DND-41 (cell line): Measurements from ENCODE around the gene PUS3.

Experiments used
- ATAC-seq: fragments of 200-7000 bp; cut with Tn5 transposase; 3 replicates; pipeline ENCODE4 v1.9.1; 2021; ENCODE audit warnings: low read depth; ENCODE audit not compliant: insufficient read depth
- DNase-seq: peaks from one replicate; pipeline ENCODE4 v3.0.0-alpha.2; 2020
- H2AFZ ChIP-seq: 2 replicates; pipeline ENCODE4 v1.6.0; 2012; ENCODE audit warnings: low read depth, low read length
- H3K27ac ChIP-seq: 2 replicates; pipeline ENCODE4 v1.5.1; 2012; ENCODE audit warnings: low read length, inconsistent platforms
- H3K27me3 ChIP-seq: fragments of 200-600 bp; sonication (generic); 2 replicates; pipeline ENCODE4 v1.6.0; 2012; ENCODE audit warnings: low read length, mild to moderate bottlenecking, inconsistent platforms; ENCODE audit not compliant: insufficient read depth, poor library complexity
- H3K36me3 ChIP-seq: 2 replicates; pipeline ENCODE4 v1.5.1; 2012; ENCODE audit warnings: low read length, inconsistent platforms; ENCODE audit not compliant: insufficient read depth
- H3K4me1 ChIP-seq: 2 replicates; pipeline ENCODE4 v1.5.1; 2012; ENCODE audit warnings: mild to moderate bottlenecking, low read length; ENCODE audit not compliant: insufficient read depth
- H3K4me2 ChIP-seq: 2 replicates; pipeline ENCODE4 v1.6.0; 2012; ENCODE audit warnings: mild to moderate bottlenecking, moderate library complexity, low read length, inconsistent platforms; ENCODE audit not compliant: insufficient read depth
- H3K4me3 ChIP-seq, 2 experiments: fragments of 200-600 bp in 1 of 2; shearing (Covaris generic) in 1 of 2; 2 replicates each; pipeline ENCODE4 v1.5.1; 2012 to 2016; ENCODE audit warnings: inconsistent platforms in 2 of 2, low read length in 2 of 2, mild to moderate bottlenecking in 2 of 2, low read depth in 1 of 2, moderate library complexity in 1 of 2
- H3K79me2 ChIP-seq: 2 replicates; pipeline ENCODE4 v1.6.0; 2012; ENCODE audit warnings: low read length, inconsistent platforms; ENCODE audit not compliant: insufficient read depth
- H3K9ac ChIP-seq: 2 replicates; pipeline ENCODE4 v1.6.0; 2012; ENCODE audit warnings: low read depth, mild to moderate bottlenecking, inconsistent platforms, low read length, moderate library complexity
- H3K9me3 ChIP-seq: 2 replicates; pipeline ENCODE4 v1.5.1; 2012; ENCODE audit warnings: low read length, moderate library complexity, mild to moderate bottlenecking, inconsistent platforms; ENCODE audit not compliant: insufficient read depth, severe bottlenecking
- H4K20me1 ChIP-seq: 2 replicates; pipeline ENCODE4 v1.6.0; 2012; ENCODE audit warnings: low read length; ENCODE audit not compliant: insufficient read depth
- EZH2 ChIP-seq: IDR thresholded peaks from 3 replicates; pipeline ENCODE4 v1.6.1; 2012; ENCODE audit warnings: borderline replicate concordance, low read depth, mild to moderate bottlenecking, moderate library complexity, low read length, inconsistent platforms; ENCODE audit not compliant: severe bottlenecking
- TF ChIP-seq, protein P1 (sequence below): IDR thresholded peaks from 2 replicates; pipeline ENCODE4 v1.5.1; 2012; ENCODE audit warnings: borderline replicate concordance, low read length, moderate library complexity, mild to moderate bottlenecking; ENCODE audit not compliant: poor library complexity, severe bottlenecking; ENCODE audit errors: extremely low read depth

The PUS3 gene

DNA sequence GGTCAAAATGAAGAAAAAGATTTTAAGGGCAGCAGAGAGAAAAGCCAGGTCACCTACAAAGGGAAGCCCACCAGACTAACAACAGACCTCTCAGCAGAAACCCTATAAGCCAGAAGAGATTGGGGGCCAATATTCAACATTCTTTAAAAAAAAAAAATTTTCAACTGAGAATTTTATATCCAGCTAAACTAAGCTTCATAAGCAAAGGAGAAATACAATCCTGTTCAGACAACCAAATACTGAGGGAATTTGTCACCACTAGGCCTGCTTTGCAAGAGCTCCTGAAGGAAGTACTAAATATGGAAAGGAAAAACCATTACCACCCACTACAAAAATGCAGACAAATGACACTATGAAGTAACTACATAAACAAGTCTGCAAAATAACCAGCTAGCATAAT is 56.8 kb downstream of the PUS3 start:
- H3K27me3 ChIP-seq: no peaks in the 10 kb centered on the region
- H3K4me1 ChIP-seq: no peaks in the 10 kb centered on the region
- H3K9me3 ChIP-seq: peaks cover 17% of the 10 kb centered on the region
- no peaks in the 10 kb centered on the region for H3K36me3 ChIP-seq
- no peak overlapping the region for H3K9ac ChIP-seq
- no peak overlapping the region for H3K4me3 ChIP-seq
- no peak overlapping the region for H3K27ac ChIP-seq
- DNase-seq: no peak
- no peaks in the 10 kb centered on the region for H3K79me2 ChIP-seq
- no peak for ATAC-seq
- no peak overlapping the region for H2AFZ ChIP-seq
- TF ChIP-seq, protein P1, sequence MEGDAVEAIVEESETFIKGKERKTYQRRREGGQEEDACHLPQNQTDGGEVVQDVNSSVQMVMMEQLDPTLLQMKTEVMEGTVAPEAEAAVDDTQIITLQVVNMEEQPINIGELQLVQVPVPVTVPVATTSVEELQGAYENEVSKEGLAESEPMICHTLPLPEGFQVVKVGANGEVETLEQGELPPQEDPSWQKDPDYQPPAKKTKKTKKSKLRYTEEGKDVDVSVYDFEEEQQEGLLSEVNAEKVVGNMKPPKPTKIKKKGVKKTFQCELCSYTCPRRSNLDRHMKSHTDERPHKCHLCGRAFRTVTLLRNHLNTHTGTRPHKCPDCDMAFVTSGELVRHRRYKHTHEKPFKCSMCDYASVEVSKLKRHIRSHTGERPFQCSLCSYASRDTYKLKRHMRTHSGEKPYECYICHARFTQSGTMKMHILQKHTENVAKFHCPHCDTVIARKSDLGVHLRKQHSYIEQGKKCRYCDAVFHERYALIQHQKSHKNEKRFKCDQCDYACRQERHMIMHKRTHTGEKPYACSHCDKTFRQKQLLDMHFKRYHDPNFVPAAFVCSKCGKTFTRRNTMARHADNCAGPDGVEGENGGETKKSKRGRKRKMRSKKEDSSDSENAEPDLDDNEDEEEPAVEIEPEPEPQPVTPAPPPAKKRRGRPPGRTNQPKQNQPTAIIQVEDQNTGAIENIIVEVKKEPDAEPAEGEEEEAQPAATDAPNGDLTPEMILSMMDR: no peak
- TF ChIP-seq EZH2: no peak
- H3K4me2 ChIP-seq: no peak overlapping the region
- H4K20me1 ChIP-seq: no peaks in the 10 kb centered on the region
